DOHH2 (cell line): ENCODE measurements around the gene CNOT3.

Experiments
- CTCF ChIP-seq: fragments of 200-600 bp; sonication (generic); IDR thresholded peaks from one replicate; pipeline ENCODE4 v1.5.1; 2014; ENCODE audit warnings: antibody characterized with exemption, mild to moderate bottlenecking, low read depth, low read length; ENCODE audit not compliant: poor library complexity, severe bottlenecking
- EZH2phosphoT487 ChIP-seq: fragments of 200-600 bp; sonication (generic); IDR thresholded peaks from 2 replicates; pipeline ENCODE4 v1.6.1; 2017; ENCODE audit warnings: borderline replicate concordance, mild to moderate bottlenecking, antibody characterized with exemption, low read length, moderate library complexity, mixed read lengths

- no peak for TF ChIP-seq EZH2phosphoT487
- TF ChIP-seq CTCF, result no peak
Observed at GRCh38 chr19:54196536-54196935, 59.0 kb downstream of the CNOT3 start.
